Stimulated activated CD4-positive, alpha-beta T cell treated with anti-CD3 and anti-CD28 coated beads, Interleukin-4, amount 100 ng/mL, for 1 hour (primary cell): ENCODE measurements around the gene ZC3H13.

Experiments used
- DNase-seq: peaks from one replicate; pipeline ENCODE4 v3.0.0-alpha.2; 2020

The ZC3H13 gene

DNA sequence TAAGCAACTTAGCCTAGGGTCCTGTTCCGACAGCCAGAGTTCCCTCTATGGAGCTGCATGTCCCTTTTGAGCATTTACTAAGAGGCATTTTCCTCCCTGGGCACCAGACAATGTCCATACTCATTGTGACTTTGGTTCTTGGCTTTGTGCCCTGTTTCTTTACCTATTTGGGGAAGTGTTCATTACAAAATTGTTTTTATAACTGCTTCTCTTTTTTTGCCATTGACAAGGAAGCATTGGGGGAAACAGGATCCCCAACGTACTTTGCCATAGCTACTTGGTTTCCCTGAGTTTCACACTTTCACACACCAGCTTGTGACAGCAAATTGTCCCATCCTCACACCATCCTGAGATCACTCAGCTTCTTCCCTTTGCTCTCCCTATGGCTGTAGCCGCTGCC lies 119.9 kb downstream of the ZC3H13 start:
- DNase-seq, result no peak

DNA sequence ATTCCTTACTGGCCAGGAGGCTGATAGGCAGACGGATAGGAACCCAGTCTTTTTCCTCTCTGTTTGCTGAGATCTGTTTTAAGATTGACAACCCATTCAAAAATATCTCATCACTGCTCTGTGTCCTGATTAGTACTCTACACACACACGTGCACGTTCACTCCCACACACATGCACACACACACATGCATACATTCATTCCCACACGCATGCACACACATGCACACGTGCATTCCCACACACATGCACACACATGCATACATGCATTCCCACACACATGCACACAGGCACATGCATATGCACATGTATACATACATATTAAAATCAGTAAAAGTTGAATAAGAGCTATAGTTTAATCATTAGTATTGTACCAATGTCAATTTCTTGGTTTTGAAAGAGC lies 120.4 kb downstream of the ZC3H13 start:
- DNase-seq, result no peak

DNA sequence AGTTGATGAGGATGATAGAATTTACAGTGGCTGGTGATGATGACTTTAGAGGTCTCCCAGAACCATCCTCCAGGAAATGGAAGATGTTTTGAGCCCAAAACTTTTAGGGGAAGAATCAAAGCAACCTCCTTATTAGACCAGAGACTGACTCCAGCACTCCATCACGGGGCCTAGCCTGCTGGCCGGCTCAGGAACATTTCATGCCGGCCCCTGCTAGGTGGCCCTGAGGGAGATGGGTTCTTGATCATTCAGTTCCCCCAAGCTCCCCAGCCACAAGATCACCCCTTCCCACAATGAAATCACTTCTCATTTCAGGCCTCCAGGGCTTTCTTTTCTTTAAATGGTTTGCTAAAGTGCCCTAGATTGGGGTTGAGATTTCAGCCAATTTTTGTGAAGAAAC lies 121.3 kb downstream of the ZC3H13 start:
- DNase-seq, result no peak

DNA sequence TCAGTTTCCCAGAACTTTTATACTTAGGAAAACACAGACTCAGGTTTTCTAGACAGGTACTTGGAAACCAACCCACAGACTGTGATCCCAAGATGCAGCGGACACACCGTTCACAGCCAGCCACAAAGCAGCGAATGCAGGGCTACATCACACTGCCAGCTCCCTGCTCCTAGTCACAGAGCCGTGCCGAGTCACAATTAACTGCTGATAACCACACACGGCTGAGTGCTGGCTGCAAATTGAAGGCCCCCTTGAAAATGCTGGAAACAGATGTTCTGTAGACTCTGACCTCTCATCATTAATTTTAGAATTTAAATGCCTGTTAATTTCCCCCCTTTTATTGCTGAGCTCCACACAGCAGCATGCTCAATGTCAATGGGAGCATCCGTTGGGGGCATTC lies 122.4 kb downstream of the ZC3H13 start:
- DNase-seq, result no peak

DNA sequence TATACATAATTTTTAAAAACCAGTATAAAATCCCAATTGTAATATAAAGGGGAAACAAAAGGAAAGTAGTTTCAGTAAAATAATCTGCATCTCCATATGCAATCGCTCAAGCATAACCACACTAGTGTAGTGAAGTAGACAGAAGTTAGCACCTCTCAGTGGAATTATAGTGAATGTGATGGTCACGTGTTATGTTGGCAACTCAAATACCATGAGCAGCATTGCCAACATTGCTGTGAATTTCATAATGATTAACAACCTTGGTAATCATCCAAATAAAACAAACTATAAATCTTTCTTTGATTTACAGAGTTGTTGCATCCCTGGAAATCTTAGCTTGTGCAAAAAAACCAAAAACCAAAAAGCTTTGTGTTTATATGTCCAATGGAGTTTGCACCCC lies 123.7 kb downstream of the ZC3H13 start:
- no peak for DNase-seq

DNA sequence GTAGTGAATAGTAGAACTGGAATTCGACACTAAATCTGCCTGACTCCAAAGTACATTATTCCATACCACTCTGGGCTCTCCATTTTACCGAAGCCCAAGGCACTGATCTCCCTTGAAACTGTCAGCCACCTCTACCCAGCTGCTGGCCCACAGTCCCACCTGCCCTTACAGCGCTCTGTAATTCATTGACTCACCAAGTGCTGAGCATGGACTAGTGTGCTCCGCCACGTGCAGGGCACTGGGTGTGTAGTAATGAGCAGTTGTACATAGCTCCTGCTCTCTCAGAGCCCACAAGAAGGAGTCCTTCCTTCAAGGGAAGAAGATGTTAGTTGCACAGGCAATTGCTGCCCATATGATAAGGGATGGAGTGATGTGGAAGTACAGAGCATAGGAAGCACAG lies 124.4 kb downstream of the ZC3H13 start:
- no peak for DNase-seq

DNA sequence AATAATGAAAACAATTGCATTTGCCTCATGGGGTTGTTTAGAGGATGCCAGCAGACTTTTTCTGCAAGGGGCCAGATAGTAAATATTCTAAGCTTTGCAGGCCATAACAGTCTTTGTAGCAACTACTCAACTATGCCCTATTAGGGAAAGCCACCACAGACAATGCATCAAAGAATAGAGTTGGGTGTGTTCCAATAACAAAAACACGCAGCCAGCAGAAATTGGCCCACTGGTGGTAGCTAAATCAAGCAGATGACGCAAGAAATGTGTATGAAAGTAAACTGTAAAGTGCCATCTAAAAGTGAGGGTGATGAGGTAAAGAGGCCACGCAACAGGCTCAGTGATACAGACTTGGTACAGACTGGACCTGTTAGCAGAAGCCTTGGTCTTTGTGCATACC lies 125.8 kb downstream of the ZC3H13 start:
- no peak for DNase-seq

DNA sequence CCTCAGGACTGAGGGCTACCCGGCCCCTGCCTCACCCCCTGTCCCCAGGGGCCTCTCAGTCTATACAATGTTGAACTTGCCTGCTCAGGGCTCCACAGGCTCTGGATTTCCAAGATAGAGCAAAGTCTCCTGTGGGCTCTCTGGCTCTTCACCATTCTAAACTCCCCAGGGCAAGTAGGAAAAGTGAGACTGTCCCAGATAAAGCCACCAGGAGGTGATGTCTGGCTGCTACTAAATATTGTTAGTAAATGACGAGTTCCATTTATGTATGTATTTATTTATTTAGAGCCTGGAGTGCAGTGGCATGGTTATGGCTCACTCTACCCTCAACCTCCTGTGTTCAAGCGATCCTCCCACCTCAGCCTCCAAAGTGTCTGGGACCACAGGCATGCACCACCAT lies 127.4 kb downstream of the ZC3H13 start:
- DNase-seq, result no peak

DNA sequence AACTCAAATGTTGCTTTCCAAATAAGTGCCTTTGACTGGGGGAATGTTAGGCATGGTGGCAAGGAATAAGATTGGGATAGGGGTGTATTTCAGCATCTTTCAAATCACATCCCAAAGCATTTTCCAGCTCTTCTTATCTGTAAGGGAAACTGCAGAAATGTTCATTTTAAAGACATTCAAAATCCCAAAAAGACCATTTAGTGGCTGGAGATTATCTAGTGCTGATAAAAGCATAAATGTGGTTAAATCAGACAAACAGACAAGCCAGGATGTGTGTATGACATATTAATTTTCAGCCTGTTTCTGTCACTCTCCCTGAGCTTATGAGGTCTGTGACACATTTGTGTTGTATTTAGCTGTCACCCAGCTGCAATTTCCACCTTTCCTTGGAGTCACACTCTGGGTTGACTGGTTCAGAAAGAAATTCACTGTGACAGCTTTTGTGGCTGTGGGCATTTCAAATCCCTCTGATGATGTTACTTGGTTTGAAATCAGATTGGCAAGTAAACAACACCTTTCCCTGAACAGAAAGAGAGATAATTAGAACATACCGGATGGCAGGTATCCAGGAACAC lies 131.3 kb downstream of the ZC3H13 start:
- DNase-seq, result no peak

DNA sequence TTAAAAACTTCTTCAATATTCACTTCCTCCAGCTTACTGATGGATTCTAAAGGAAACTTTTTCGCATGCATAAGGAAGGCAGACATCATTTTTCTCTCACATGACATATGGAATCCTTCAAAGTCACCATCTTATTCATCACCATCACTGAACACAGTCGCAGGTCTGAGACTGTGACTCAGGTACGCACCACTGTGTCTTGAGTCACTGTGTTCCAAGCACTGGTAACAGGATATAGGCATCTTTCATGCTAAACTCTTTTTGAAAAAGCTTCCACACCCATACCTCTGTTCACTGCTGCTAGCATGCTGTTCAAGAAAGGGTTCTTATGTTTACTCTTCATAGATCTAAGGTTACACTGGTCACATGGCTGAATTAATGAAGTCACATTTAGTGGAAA lies 133.9 kb downstream of the ZC3H13 start:
- no peak for DNase-seq

DNA sequence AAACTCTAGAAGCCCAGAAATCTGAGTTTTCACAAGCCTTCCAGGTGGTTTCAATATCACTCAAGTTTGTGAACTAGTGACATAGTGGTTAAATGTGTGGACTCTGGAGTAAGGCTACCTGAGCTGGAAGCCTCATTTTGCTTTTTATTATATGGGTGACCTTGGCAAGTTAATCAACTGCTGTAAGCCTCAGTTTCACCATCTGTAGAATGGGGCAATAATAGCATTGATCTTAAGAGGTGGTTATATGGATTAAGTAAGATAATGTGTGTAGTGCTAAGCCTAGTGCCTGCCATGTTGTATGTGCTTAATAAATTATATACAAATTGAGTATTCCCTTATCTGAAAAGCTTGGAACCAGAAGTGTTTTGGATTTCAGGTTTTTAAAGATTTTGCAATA lies 135.5 kb downstream of the ZC3H13 start:
- no peak for DNase-seq

DNA sequence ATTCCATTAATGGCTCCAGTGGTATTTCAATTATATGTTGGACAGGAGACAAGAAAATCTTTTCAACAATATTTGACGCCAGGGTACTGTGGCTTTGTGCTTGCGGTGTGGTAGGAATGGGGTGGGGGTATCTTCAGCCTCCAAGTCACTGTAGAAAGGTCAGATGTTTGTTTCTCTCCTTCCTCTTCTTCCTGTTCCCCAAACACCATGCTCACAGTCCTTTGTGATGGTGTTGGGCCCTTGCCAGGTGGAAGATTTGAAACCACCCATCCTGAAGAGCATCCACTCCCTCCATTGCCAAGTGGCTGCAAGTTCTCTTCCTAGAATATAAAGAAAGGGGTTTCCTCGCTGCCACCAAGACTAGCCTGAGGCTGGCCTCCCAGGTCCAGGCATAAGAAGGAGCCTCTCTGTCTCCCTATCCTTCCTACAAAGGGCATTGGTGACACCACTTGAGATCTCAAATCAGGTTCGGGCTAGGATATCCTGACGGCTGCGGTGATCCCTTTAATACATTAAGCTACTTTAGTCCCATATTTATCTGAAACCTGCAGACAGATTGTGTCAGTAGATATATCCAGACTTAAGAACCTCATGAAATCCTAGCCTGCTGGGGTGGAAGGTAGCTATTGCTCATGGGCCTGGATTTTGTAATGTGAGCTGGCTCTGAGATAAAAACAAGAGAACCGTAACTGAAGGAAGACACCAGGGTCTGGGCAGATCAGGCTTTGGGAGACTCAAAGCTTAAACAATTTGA lies 136.7 kb downstream of the ZC3H13 start:
- no peak for DNase-seq

DNA sequence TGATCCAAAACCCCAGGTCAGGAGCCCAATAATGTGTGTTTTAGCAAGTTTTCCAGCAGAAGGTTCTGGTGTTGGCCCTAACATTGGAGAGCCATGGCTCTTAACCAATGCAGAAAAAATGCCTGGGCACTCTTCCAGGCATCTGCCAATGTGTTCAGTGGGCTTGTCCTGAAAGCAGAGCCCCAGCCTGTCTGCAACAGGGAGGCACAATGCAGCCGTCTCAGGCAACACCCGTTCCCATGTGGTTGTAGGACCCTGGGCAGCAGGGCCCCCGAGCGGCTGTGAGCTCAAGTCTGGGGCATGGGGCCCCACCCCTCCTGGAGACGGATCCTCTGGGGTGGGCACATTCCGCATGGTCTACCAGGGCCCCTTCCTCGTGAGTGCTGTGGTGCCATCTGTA lies 142.9 kb downstream of the ZC3H13 start:
- no peak for DNase-seq

DNA sequence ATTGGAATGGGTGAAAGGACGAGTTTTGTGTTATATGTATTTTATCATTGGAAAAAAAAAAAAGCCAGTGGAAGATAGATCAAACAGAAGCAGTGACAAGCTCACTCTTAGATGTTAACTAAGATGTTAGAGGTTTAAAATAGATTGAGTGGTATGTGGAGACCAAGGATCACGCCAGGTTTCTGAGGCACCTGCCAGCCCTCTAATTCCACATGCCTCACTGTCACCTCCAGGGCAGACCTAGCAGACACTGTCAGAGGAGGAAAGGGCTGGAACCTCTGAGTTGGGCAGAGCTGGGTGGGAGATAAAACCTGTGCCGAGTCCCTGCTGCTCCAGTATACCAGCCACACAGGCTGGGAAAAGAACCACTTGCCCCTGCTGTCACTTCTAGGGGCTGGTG lies 143.5 kb downstream of the ZC3H13 start:
- DNase-seq, result no peak

DNA sequence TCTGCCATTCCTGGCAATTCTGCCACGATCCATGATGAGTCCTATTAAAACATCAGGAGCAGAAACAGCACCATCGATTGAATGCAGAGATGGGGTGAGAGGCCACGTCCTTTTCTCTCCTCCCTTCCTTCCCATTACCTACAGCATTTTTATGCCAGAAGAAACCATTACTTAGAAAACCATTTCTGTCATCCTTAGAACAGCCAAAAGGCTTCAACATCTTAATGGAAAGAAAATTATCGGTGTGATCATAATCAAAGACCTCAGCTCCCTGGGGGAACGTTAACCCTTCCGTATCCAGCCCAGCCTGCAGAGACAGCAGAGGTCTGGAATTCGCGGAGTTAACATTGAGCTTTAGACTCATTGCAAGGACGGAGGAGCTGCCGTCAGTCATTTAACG lies 145.0 kb downstream of the ZC3H13 start:
- DNase-seq, result no peak
